K562 (cell line): ENCODE data around the gene CYBRD1. TPM values are rescaled to one million over a fixed set of nuclear protein-coding genes. Genes with fewer than 3 reads are reported as not detected.

Experiments
- CBX3 ChIP-seq, 2 experiments: IDR thresholded peaks; 1 replicate in 1 of 2; 2 replicates in 1 of 2; pipeline ENCODE4 v1.6.1; 2012; ENCODE audit warnings: inconsistent platforms in 2 of 2, low read length in 2 of 2, borderline replicate concordance in 1 of 2, control low read depth in 1 of 2
- TRIM28 ChIP-seq: fragments of 450-650 bp; IDR thresholded peaks from 2 replicates; pipeline ENCODE4 v1.6.1; 2017
- ZNF175 ChIP-seq: fragments of 200-800 bp; sonication (Bioruptor generic); IDR thresholded peaks from 2 replicates; pipeline ENCODE4 v1.6.1; 2016; ENCODE audit warnings: low read depth, mild to moderate bottlenecking, missing genetic modification characterization, missing compliant biosample characterization
- ZNF23 ChIP-seq: fragments of 250-450 bp; sonication (Bioruptor Pico); IDR thresholded peaks from 2 replicates; pipeline ENCODE4 v1.4.0; 2020; ENCODE audit warnings: mild to moderate bottlenecking
- polyA plus RNA-seq, 8 experiments: library from polyadenylated mRNA; depleted of rRNA in 4 of 8; stranded (reverse) in 5 of 8; unstranded in 3 of 8; fragments of >200 nt; fragmentation: Nextera tagmentation in 2 of 8; fragmentation: Illumina TruSeq in 1 of 8; extraction: Ambion mirVana in 2 of 8; extraction: Trizol in 1 of 8; gene quantifications; 2 replicates each; pipeline versions ENCODE4 v1.2.1 to v1.2.3, GENCODE V29; 2011 to 2014; ENCODE audit warnings: inconsistent platforms in 1 of 8, missing spikeins in 1 of 8
- total RNA-seq, 7 experiments: library from RNA; depleted of rRNA in 6 of 7; stranded (reverse); fragments of >200 nt in 6 of 7; fragmentation: Illumina TruSeq in 2 of 7; extraction: Trizol in 2 of 7; gene quantifications; 2 replicates each; pipeline versions ENCODE4 v1.2.1 to v1.2.3, GENCODE V29; 2011 to 2021; ENCODE audit warnings: low replicate concordance in 1 of 7
- TF ChIP-seq, protein P1 (sequence below): fragments of 200-600 bp; sonication (generic); IDR thresholded peaks from one replicate; pipeline ENCODE4 v1.6.1; 2012; ENCODE audit warnings: mild to moderate bottlenecking, low read depth, low read length, inconsistent platforms
- TF ChIP-seq, protein P2 (sequence below): sonication (generic); formaldehyde crosslinking; IDR thresholded peaks from 2 replicates; pipeline ENCODE4 v1.5.0; 2020; ENCODE audit warnings: missing genetic modification reagents
- TF ChIP-seq, protein P3 (sequence below): IDR thresholded peaks from 2 replicates; pipeline ENCODE4 v1.6.1; 2011; ENCODE audit warnings: borderline replicate concordance, low read depth, mild to moderate bottlenecking, moderate library complexity, low read length; ENCODE audit not compliant: insufficient read depth, poor library complexity, severe bottlenecking

Gene CYBRD1
- total and polyA plus RNA-seq, 9 of the 15 experiments (the other 6 are each of a cell fraction or from before 2014, with no cell fraction given) = 9.6 to 22.4 (median 15.6) TPM

DNA sequence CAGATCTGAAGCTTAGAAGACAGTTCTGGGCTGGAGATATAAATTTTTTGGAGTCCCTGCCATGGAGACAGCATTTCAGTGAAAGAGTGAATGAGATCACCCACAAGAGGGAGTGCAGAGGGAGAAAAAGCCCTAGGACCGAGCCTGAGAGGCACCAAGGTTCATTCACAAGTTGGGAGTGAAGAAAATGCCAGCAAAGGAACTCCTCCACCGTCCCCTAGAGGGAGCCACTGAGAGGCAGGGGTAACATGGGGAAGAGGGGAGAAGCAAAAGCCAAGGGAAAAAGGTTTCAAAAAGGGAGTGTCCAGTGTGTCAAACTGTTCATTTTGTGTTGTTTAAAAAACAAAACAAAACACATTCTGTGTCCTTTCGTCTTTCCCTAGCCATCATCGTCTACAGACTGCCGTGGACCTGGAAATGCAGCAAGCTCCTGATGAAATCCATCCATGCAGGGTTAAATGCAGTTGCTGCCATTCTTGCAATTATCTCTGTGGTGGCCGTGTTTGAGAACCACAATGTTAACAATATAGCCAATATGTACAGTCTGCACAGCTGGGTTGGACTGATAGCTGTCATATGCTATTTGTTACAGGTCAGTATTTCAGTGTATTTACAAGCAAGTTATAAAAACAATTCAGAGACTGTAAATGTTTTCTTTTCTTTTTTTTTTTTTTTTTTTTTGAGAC is 19.1 kb downstream of the CYBRD1 start (continued):
- TF ChIP-seq, protein P1, sequence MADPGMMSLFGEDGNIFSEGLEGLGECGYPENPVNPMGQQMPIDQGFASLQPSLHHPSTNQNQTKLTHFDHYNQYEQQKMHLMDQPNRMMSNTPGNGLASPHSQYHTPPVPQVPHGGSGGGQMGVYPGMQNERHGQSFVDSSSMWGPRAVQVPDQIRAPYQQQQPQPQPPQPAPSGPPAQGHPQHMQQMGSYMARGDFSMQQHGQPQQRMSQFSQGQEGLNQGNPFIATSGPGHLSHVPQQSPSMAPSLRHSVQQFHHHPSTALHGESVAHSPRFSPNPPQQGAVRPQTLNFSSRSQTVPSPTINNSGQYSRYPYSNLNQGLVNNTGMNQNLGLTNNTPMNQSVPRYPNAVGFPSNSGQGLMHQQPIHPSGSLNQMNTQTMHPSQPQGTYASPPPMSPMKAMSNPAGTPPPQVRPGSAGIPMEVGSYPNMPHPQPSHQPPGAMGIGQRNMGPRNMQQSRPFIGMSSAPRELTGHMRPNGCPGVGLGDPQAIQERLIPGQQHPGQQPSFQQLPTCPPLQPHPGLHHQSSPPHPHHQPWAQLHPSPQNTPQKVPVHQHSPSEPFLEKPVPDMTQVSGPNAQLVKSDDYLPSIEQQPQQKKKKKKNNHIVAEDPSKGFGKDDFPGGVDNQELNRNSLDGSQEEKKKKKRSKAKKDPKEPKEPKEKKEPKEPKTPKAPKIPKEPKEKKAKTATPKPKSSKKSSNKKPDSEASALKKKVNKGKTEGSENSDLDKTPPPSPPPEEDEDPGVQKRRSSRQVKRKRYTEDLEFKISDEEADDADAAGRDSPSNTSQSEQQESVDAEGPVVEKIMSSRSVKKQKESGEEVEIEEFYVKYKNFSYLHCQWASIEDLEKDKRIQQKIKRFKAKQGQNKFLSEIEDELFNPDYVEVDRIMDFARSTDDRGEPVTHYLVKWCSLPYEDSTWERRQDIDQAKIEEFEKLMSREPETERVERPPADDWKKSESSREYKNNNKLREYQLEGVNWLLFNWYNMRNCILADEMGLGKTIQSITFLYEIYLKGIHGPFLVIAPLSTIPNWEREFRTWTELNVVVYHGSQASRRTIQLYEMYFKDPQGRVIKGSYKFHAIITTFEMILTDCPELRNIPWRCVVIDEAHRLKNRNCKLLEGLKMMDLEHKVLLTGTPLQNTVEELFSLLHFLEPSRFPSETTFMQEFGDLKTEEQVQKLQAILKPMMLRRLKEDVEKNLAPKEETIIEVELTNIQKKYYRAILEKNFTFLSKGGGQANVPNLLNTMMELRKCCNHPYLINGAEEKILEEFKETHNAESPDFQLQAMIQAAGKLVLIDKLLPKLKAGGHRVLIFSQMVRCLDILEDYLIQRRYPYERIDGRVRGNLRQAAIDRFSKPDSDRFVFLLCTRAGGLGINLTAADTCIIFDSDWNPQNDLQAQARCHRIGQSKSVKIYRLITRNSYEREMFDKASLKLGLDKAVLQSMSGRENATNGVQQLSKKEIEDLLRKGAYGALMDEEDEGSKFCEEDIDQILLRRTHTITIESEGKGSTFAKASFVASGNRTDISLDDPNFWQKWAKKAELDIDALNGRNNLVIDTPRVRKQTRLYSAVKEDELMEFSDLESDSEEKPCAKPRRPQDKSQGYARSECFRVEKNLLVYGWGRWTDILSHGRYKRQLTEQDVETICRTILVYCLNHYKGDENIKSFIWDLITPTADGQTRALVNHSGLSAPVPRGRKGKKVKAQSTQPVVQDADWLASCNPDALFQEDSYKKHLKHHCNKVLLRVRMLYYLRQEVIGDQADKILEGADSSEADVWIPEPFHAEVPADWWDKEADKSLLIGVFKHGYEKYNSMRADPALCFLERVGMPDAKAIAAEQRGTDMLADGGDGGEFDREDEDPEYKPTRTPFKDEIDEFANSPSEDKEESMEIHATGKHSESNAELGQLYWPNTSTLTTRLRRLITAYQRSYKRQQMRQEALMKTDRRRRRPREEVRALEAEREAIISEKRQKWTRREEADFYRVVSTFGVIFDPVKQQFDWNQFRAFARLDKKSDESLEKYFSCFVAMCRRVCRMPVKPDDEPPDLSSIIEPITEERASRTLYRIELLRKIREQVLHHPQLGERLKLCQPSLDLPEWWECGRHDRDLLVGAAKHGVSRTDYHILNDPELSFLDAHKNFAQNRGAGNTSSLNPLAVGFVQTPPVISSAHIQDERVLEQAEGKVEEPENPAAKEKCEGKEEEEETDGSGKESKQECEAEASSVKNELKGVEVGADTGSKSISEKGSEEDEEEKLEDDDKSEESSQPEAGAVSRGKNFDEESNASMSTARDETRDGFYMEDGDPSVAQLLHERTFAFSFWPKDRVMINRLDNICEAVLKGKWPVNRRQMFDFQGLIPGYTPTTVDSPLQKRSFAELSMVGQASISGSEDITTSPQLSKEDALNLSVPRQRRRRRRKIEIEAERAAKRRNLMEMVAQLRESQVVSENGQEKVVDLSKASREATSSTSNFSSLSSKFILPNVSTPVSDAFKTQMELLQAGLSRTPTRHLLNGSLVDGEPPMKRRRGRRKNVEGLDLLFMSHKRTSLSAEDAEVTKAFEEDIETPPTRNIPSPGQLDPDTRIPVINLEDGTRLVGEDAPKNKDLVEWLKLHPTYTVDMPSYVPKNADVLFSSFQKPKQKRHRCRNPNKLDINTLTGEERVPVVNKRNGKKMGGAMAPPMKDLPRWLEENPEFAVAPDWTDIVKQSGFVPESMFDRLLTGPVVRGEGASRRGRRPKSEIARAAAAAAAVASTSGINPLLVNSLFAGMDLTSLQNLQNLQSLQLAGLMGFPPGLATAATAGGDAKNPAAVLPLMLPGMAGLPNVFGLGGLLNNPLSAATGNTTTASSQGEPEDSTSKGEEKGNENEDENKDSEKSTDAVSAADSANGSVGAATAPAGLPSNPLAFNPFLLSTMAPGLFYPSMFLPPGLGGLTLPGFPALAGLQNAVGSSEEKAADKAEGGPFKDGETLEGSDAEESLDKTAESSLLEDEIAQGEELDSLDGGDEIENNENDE = no peak
- TF ChIP-seq ZNF175 (no peak), ZNF23 (CRISPR knock-in tag) (no peak), TRIM28 (peak; percentile 51; the same call in 1 of the 2 replicates), CBX3 (IDR thresholded peaks at IDR 0.05; ENCODE audit: borderline replicate concordance in 1 of 2, low read length in 2 of 2) (peak in 1 of 2 experiments; percentile 79; a peak in 2 of 3 replicates)
- TF ChIP-seq, protein P2, sequence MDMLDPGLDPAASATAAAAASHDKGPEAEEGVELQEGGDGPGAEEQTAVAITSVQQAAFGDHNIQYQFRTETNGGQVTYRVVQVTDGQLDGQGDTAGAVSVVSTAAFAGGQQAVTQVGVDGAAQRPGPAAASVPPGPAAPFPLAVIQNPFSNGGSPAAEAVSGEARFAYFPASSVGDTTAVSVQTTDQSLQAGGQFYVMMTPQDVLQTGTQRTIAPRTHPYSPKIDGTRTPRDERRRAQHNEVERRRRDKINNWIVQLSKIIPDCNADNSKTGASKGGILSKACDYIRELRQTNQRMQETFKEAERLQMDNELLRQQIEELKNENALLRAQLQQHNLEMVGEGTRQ (CRISPR knock-in tag) = no peak
- TF ChIP-seq, protein P3, sequence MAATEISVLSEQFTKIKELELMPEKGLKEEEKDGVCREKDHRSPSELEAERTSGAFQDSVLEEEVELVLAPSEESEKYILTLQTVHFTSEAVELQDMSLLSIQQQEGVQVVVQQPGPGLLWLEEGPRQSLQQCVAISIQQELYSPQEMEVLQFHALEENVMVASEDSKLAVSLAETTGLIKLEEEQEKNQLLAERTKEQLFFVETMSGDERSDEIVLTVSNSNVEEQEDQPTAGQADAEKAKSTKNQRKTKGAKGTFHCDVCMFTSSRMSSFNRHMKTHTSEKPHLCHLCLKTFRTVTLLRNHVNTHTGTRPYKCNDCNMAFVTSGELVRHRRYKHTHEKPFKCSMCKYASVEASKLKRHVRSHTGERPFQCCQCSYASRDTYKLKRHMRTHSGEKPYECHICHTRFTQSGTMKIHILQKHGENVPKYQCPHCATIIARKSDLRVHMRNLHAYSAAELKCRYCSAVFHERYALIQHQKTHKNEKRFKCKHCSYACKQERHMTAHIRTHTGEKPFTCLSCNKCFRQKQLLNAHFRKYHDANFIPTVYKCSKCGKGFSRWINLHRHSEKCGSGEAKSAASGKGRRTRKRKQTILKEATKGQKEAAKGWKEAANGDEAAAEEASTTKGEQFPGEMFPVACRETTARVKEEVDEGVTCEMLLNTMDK = peak; percentile 89
